ENCODE data around the gene DENND1B. TPM values are rescaled to one million over a fixed set of nuclear protein-coding genes. Genes with fewer than 3 reads are reported as not detected.

The DENND1B gene
- total and polyA plus RNA-seq, 2 of the 8 experiments (the other 6 are each of a cell fraction or from before 2014, with no cell fraction given): 0.74 to 3.3 TPM

- Histone ChIP-seq H3K36me3 (ENCODE audit: control insufficient read depth in 2 of 4, insufficient read depth in 4 of 4, low read length in 3 of 4) (no peaks in the 10 kb centered on the region), H3K14ac (ENCODE audit: insufficient read length) (no peak overlapping the region), H2BK12ac (ENCODE audit: low read depth, low read length) (no peak overlapping the region), H3K4me1 (replicated peaks in 1 of 4; ENCODE audit: control insufficient read depth in 3 of 4, insufficient read depth in 4 of 4, low read length in 3 of 4) (no peaks in the 10 kb centered on the region; a peak in 1 of 7 replicates), H3K79me2 (ENCODE audit: control insufficient read depth in 1 of 2, insufficient read depth in 2 of 2, low read length in 2 of 2) (no peaks in the 10 kb centered on the region), H2AK5ac (ENCODE audit: low read depth, low read length) (no peak overlapping the region), H3K56ac (replicated peaks; ENCODE audit: insufficient read length, low read depth, low read length) (no peak overlapping the region), H3K4ac (replicated peaks; ENCODE audit: insufficient read length, low read depth, low read length) (no peak overlapping the region), H3K23ac (ENCODE audit: insufficient read length) (no peak overlapping the region), H4K8ac (ENCODE audit: extremely low read depth, insufficient read depth, low read length) (no peak overlapping the region), H2BK120ac (replicated peaks; ENCODE audit: low read depth, low read length) (no peak overlapping the region), H3K4me2 (ENCODE audit: insufficient read depth in 1 of 2, low read depth in 2 of 2, low read length in 2 of 2) (no peak overlapping the region), H2BK5ac (ENCODE audit: low read depth, low read length) (no peak overlapping the region), H4K20me1 (replicated peaks in 1 of 2; ENCODE audit: control insufficient read depth in 1 of 2, insufficient read depth in 2 of 2, low read length in 2 of 2) (no peaks in the 10 kb centered on the region), H3K9me3 (ENCODE audit: insufficient read depth in 2 of 2, low read depth in 1 of 2, low read length in 1 of 2) (no peaks in the 10 kb centered on the region), H4K5ac (ENCODE audit: insufficient read length, low read depth, low read length) (no peak overlapping the region), H3K9ac (replicated peaks in 1 of 4; ENCODE audit: extremely low read depth in 1 of 4, low read depth in 3 of 4, low read length in 3 of 4) (no peak overlapping the region), H4K91ac (replicated peaks; ENCODE audit: insufficient read length, low read length) (no peak overlapping the region), H3K79me1 (ENCODE audit: low read depth, low read length) (no peaks in the 10 kb centered on the region), H3K18ac (ENCODE audit: extremely low read depth, low read length) (no peak overlapping the region), H3K27ac (ENCODE audit: low read depth, low read length) (no peak overlapping the region), H2AFZ (ENCODE audit: low read length) (no peak overlapping the region), H3K4me3 (ENCODE audit: extremely low read depth in 1 of 4, insufficient read depth in 2 of 4, low read depth in 3 of 4, low read length in 4 of 4) (no peak overlapping the region), H3K23me2 (ENCODE audit: low read depth, low read length) (no peaks in the 10 kb centered on the region), H3K27me3 (replicated peaks in 1 of 4; ENCODE audit: control insufficient read depth in 3 of 4, extremely low read depth in 1 of 4, insufficient read depth in 3 of 4, low read length in 3 of 4) (no peaks in the 10 kb centered on the region), H2BK20ac (ENCODE audit: low read length) (no peak overlapping the region), H2BK15ac (ENCODE audit: low read length) (no peak overlapping the region)
- ChIA-PET POLR2A (ENCODE audit: partially characterized antibody) (no interaction called here), CTCF (ENCODE audit: partially characterized antibody) (no interaction called here)
- FAIRE-seq (no peak), DNase-seq (ENCODE audit: low read depth in 1 of 2, low spot score in 2 of 2) (no peak)
- 84% methylated on average over 2 of the region's 2 CpGs; no CpG with 5 or more reads in 1 of the 2 experiments for WGBS, 2 experiments (ENCODE audit: extremely low coverage in 1 of 2, insufficient coverage in 1 of 2, insufficient read length in 1 of 2, insufficient replicate concordance in 2 of 2, low coverage in 1 of 2, low lambda C conversion rate in 2 of 2, missing lambda C conversion rate in 1 of 2)
- no peak for TF ChIP-seq SAP30 (IDR thresholded peaks at IDR 0.05; ENCODE audit: insufficient read depth, insufficient replicate concordance, low read length)
- TF ChIP-seq TBP (IDR thresholded peaks at IDR 0.05; ENCODE audit: low read depth, low read length): no peak
- no peak for TF ChIP-seq CEBPB (IDR thresholded peaks at IDR 0.05; ENCODE audit: low read depth, low read length)
- no peak for TF ChIP-seq POLR2AphosphoS5 (IDR thresholded peaks at IDR 0.05; ENCODE audit: low read depth, low read length)
- no peak for TF ChIP-seq TAF1 (IDR thresholded peaks at IDR 0.05; ENCODE audit: low read depth, low read length)
- TF ChIP-seq, protein P1, sequence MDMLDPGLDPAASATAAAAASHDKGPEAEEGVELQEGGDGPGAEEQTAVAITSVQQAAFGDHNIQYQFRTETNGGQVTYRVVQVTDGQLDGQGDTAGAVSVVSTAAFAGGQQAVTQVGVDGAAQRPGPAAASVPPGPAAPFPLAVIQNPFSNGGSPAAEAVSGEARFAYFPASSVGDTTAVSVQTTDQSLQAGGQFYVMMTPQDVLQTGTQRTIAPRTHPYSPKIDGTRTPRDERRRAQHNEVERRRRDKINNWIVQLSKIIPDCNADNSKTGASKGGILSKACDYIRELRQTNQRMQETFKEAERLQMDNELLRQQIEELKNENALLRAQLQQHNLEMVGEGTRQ (IDR thresholded peaks at IDR 0.05; ENCODE audit: low read length): no peak
- no peak for TF ChIP-seq EGR1 (IDR thresholded peaks at IDR 0.05; ENCODE audit: borderline replicate concordance, low read depth, low read length)
- TF ChIP-seq RAD21 (IDR thresholded peaks at IDR 0.05 in 1 of 2, conservative IDR thresholded peaks at IDR 0.05 in 1 of 2; ENCODE audit: low read depth in 2 of 2, low read length in 2 of 2): no peak
- no peak for TF ChIP-seq RXRA (IDR thresholded peaks at IDR 0.05; ENCODE audit: insufficient read depth, low read depth, low read length)
- no peak for TF ChIP-seq SUZ12 (IDR thresholded peaks at IDR 0.05; ENCODE audit: low read length)
- TF ChIP-seq HDAC2 (IDR thresholded peaks at IDR 0.05; ENCODE audit: borderline replicate concordance in 1 of 2, low read depth in 2 of 2, low read length in 2 of 2): no peak
- TF ChIP-seq POLR2A (IDR thresholded peaks at IDR 0.05; ENCODE audit: control extremely low read depth in 1 of 2, low read depth in 2 of 2, low read length in 2 of 2): no peak
- no peak for TF ChIP-seq SIX5 (IDR thresholded peaks at IDR 0.05; ENCODE audit: low read depth, low read length)
- TF ChIP-seq HDAC6 (IDR thresholded peaks at IDR 0.05; ENCODE audit: low read depth, low read length): no peak
Measured at GRCh38 chr1:197590687-197591086, 184.6 kb downstream of the DENND1B start.

Measured in H1 (cell line).